ENCODE measurements around the gene IQCF2.
"Not testable (repeated sequence)": the region's sequence is repeated elsewhere in the genome, so short reads cannot be mapped to it uniquely, and the experiment has no call there.

Gene IQCF2

GRCh38 chr3:51860703-51861665 lies at the start of gene IQCF2:
Gene IQCF2 (plus strand): TSS chr3:51861615. CDS start chr3:51861667, 52 bp downstream.
- in situ Hi-C loops (cut with MboI; ENCODE audit: low sequenced_read_pairs): no loop called here

GRCh38 chr3:51813539-51813938 lies 47.9 kb upstream of the IQCF2 start:
- in situ Hi-C loops (cut with MboI; ENCODE audit: low sequenced_read_pairs): no loop called here

- in situ Hi-C loops (cut with MboI; ENCODE audit: low sequenced_read_pairs): no loop called here
Measured at GRCh38 chr3:51814034-51814433, 47.4 kb upstream of the IQCF2 start.

- in situ Hi-C loops (cut with MboI; ENCODE audit: low sequenced_read_pairs): no loop called here
Measured at GRCh38 chr3:51815614-51816013, 45.8 kb upstream of the IQCF2 start.

GRCh38 chr3:51816723-51817122 lies 44.7 kb upstream of the IQCF2 start:
- in situ Hi-C loops (cut with MboI; ENCODE audit: low sequenced_read_pairs): no loop called here

- in situ Hi-C loops (cut with MboI; ENCODE audit: low sequenced_read_pairs): no loop called here
Measured at GRCh38 chr3:51817375-51817774, 44.0 kb upstream of the IQCF2 start.

GRCh38 chr3:51819151-51819550 lies 42.3 kb upstream of the IQCF2 start:
- in situ Hi-C loops (cut with MboI; ENCODE audit: low sequenced_read_pairs): no loop called here

GRCh38 chr3:51819709-51820406 lies 41.6 kb upstream of the IQCF2 start:
- in situ Hi-C loops (cut with MboI; ENCODE audit: low sequenced_read_pairs): no loop called here

GRCh38 chr3:51828297-51828696 lies 33.1 kb upstream of the IQCF2 start:
- in situ Hi-C loops (cut with MboI; ENCODE audit: low sequenced_read_pairs): no loop called here

- in situ Hi-C loops (cut with MboI; ENCODE audit: low sequenced_read_pairs): no loop called here
Measured at GRCh38 chr3:51830345-51830744, 31.1 kb upstream of the IQCF2 start.

GRCh38 chr3:51830836-51831385 lies 30.5 kb upstream of the IQCF2 start:
- in situ Hi-C loops (cut with MboI; ENCODE audit: low sequenced_read_pairs): no loop called here

- in situ Hi-C loops (cut with MboI; ENCODE audit: low sequenced_read_pairs): no loop called here
Measured at GRCh38 chr3:51836606-51837005, 24.8 kb upstream of the IQCF2 start.

GRCh38 chr3:51845129-51845528 lies 16.3 kb upstream of the IQCF2 start:
- in situ Hi-C loops (cut with MboI; ENCODE audit: low sequenced_read_pairs): no loop called here

GRCh38 chr3:51855411-51855810 lies 6.0 kb upstream of the IQCF2 start:
- in situ Hi-C loops (cut with MboI; ENCODE audit: low sequenced_read_pairs): not testable (repeated sequence)

GRCh38 chr3:51862886-51863285 lies 1.5 kb downstream of the IQCF2 start:
- in situ Hi-C loops (cut with MboI; ENCODE audit: low sequenced_read_pairs): no loop called here

- in situ Hi-C loops (cut with MboI; ENCODE audit: low sequenced_read_pairs): not testable (repeated sequence)
Measured at GRCh38 chr3:51868896-51869295, 7.5 kb downstream of the IQCF2 start.

- in situ Hi-C loops (cut with MboI; ENCODE audit: low sequenced_read_pairs): no loop called here
Measured at GRCh38 chr3:51869304-51869703, 7.9 kb downstream of the IQCF2 start.

- in situ Hi-C loops (cut with MboI; ENCODE audit: low sequenced_read_pairs): no loop called here
Measured at GRCh38 chr3:51873253-51873766, 11.9 kb downstream of the IQCF2 start.

- in situ Hi-C loops (cut with MboI; ENCODE audit: low sequenced_read_pairs): no loop called here
Measured at GRCh38 chr3:51873876-51874275, 12.5 kb downstream of the IQCF2 start.

GRCh38 chr3:51874411-51874810 lies 13.0 kb downstream of the IQCF2 start:
- in situ Hi-C loops (cut with MboI; ENCODE audit: low sequenced_read_pairs): no loop called here

GRCh38 chr3:51874889-51875288 lies 13.5 kb downstream of the IQCF2 start:
- in situ Hi-C loops (cut with MboI; ENCODE audit: low sequenced_read_pairs): no loop called here

Data from hTERT RPE-1 (cell line).